ENCODE measurements around the gene RARRES2. TPM values are rescaled to one million over a fixed set of nuclear protein-coding genes. Genes with fewer than 3 reads are reported as not detected.

The RARRES2 gene
- total RNA-seq, 1 donor from 2014 or later, result 305 TPM

GRCh38 chr7:150367677-150368095, 26.3 kb upstream of the RARRES2 start:
- intact Hi-C loops (cut with DNase I), result no loop called here
- H3K36me3 ChIP-seq, result peaks cover 0 to 19% of the 10 kb centered on the region in 2 donors
- peaks cover 40% of the 10 kb centered on the region for H3K4me1 ChIP-seq
- peak overlapping the region; percentile 94 for H3K27ac ChIP-seq
- no peaks in the 10 kb centered on the region for H3K27me3 ChIP-seq
- no peaks in the 10 kb centered on the region for H3K9me3 ChIP-seq
- DNase-seq (ENCODE audit: extremely low spot score in 2 of 2), result no peak
- H3K4me3 ChIP-seq, result peak overlapping the region; percentile 83 to 86
- TF ChIP-seq POLR2AphosphoS5 (IDR thresholded peaks at IDR 0.05; ENCODE audit: insufficient read depth in 1 of 2, low read depth in 1 of 2) (peak in 1 of 2 donors; percentile 72), CTCF (IDR thresholded peaks at IDR 0.05) (no peak)

GRCh38 chr7:150365673-150366398, 24.4 kb upstream of the RARRES2 start:
- Histone ChIP-seq H3K36me3 (peaks cover 0 to under 1% of the 10 kb centered on the region in 2 donors), H3K4me1 (peaks cover 28% of the 10 kb centered on the region), H3K4me3 (no peak overlapping the region), H3K27ac (no peak overlapping the region), H3K27me3 (no peaks in the 10 kb centered on the region), H3K9me3 (no peaks in the 10 kb centered on the region)
- TF ChIP-seq POLR2A (IDR thresholded peaks at IDR 0.05) (no peak), CTCF (IDR thresholded peaks at IDR 0.05) (no peak), POLR2AphosphoS5 (IDR thresholded peaks at IDR 0.05; ENCODE audit: insufficient read depth in 1 of 2, low read depth in 1 of 2) (no peak)
- DNase-seq (ENCODE audit: extremely low spot score in 2 of 2), result no peak
- intact Hi-C loops (cut with DNase I), result no loop called here

GRCh38 chr7:150365194-150365593, 23.8 kb upstream of the RARRES2 start:
- H3K27me3 ChIP-seq, result no peaks in the 10 kb centered on the region
- H3K9me3 ChIP-seq, result no peaks in the 10 kb centered on the region
- H3K4me1 ChIP-seq, result peaks cover 22% of the 10 kb centered on the region
- no peak overlapping the region for H3K27ac ChIP-seq
- TF ChIP-seq CTCF (IDR thresholded peaks at IDR 0.05) (no peak), POLR2AphosphoS5 (IDR thresholded peaks at IDR 0.05; ENCODE audit: insufficient read depth in 1 of 2, low read depth in 1 of 2) (no peak), POLR2A (IDR thresholded peaks at IDR 0.05) (no peak)
- no peaks in the 10 kb centered on the region for H3K36me3 ChIP-seq
- intact Hi-C loops (cut with DNase I), result no loop called here
- DNase-seq (ENCODE audit: extremely low spot score in 2 of 2), result no peak
- H3K4me3 ChIP-seq, result no peak overlapping the region

- TF ChIP-seq POLR2AphosphoS5 (IDR thresholded peaks at IDR 0.05; ENCODE audit: insufficient read depth in 1 of 2, low read depth in 1 of 2) (no peak), CTCF (IDR thresholded peaks at IDR 0.05) (no peak), POLR2A (IDR thresholded peaks at IDR 0.05) (no peak)
- peaks cover 9% of the 10 kb centered on the region for H3K4me1 ChIP-seq
- no peak overlapping the region for H3K4me3 ChIP-seq
- intact Hi-C loops (cut with DNase I), result no loop called here
- no peaks in the 10 kb centered on the region for H3K27me3 ChIP-seq
- H3K36me3 ChIP-seq, result no peaks in the 10 kb centered on the region
- H3K9me3 ChIP-seq, result no peaks in the 10 kb centered on the region
- DNase-seq (ENCODE audit: extremely low spot score in 2 of 2), result no peak
- no peak overlapping the region for H3K27ac ChIP-seq
Observed at GRCh38 chr7:150363872-150364271, 22.4 kb upstream of the RARRES2 start.

- H3K9me3 ChIP-seq, result no peaks in the 10 kb centered on the region
- DNase-seq (ENCODE audit: extremely low spot score in 2 of 2), result no peak
- no peak overlapping the region for H3K27ac ChIP-seq
- no peaks in the 10 kb centered on the region for H3K27me3 ChIP-seq
- no peak overlapping the region for H3K4me3 ChIP-seq
- intact Hi-C loops (cut with DNase I), result no loop called here
- H3K36me3 ChIP-seq, result no peaks in the 10 kb centered on the region
- H3K4me1 ChIP-seq, result peaks cover 9% of the 10 kb centered on the region
- no peak for TF ChIP-seq POLR2A (IDR thresholded peaks at IDR 0.05)
- TF ChIP-seq CTCF (IDR thresholded peaks at IDR 0.05), result no peak
- TF ChIP-seq POLR2AphosphoS5 (IDR thresholded peaks at IDR 0.05; ENCODE audit: insufficient read depth in 1 of 2, low read depth in 1 of 2), result no peak
Observed at GRCh38 chr7:150363370-150363769, 21.9 kb upstream of the RARRES2 start.

Data from vagina (tissue), 2 donors.